ENCODE measurements around the gene CC2D2B.
"Not testable (repeated sequence)": the region's sequence is repeated elsewhere in the genome, so short reads cannot be mapped to it uniquely, and the experiment has no call there.

CC2D2B gene

GRCh38 chr10:95889830-95890229 lies 17.9 kb upstream of the CC2D2B start (continued):
- TF ChIP-seq TSHZ2 (CRISPR knock-in tag; IDR thresholded peaks at IDR 0.05) (no peak), ZFP30 (CRISPR knock-in tag; IDR thresholded peaks at IDR 0.05) (no peak), ISL1 (CRISPR knock-in tag; IDR thresholded peaks at IDR 0.05) (no peak)

- TF ChIP-seq BACH2 (CRISPR knock-in tag; IDR thresholded peaks at IDR 0.05; ENCODE audit: borderline replicate concordance) = no peak
- no peak for TF ChIP-seq TCF4 (CRISPR knock-in tag; IDR thresholded peaks at IDR 0.05; ENCODE audit: borderline replicate concordance)
- no peak for TF ChIP-seq TSHZ2 (CRISPR knock-in tag; IDR thresholded peaks at IDR 0.05)
- TF ChIP-seq ARNTL (CRISPR knock-in tag; IDR thresholded peaks at IDR 0.05; ENCODE audit: borderline replicate concordance, low read depth) = no peak
- no peak for TF ChIP-seq PPARA (CRISPR knock-in tag; IDR thresholded peaks at IDR 0.05; ENCODE audit: borderline replicate concordance)
- TF ChIP-seq ISL1 (CRISPR knock-in tag; IDR thresholded peaks at IDR 0.05) = no peak
- TF ChIP-seq ZNF8 (CRISPR knock-in tag; IDR thresholded peaks at IDR 0.05) = no peak
- TF ChIP-seq ZFP3 (CRISPR knock-in tag; IDR thresholded peaks at IDR 0.05) = no peak
- no peak for ATAC-seq
Observed at GRCh38 chr10:95896071-95896850, 11.5 kb upstream of the CC2D2B start.

- ATAC-seq = not testable (repeated sequence)
Observed at GRCh38 chr10:95905897-95906580, 1.7 kb upstream of the CC2D2B start.

GRCh38 chr10:95906677-95907455 lies 909 bp upstream of the CC2D2B start:
- TF ChIP-seq CSRNP3 (CRISPR knock-in tag; IDR thresholded peaks at IDR 0.05) = no peak
- TF ChIP-seq ZNF8 (CRISPR knock-in tag; IDR thresholded peaks at IDR 0.05) = no peak
- TF ChIP-seq ARNTL (CRISPR knock-in tag; IDR thresholded peaks at IDR 0.05; ENCODE audit: borderline replicate concordance, low read depth) = no peak
- TF ChIP-seq PATZ1 (CRISPR knock-in tag; IDR thresholded peaks at IDR 0.05; ENCODE audit: borderline replicate concordance) = no peak
- TF ChIP-seq ESRRG (CRISPR knock-in tag; IDR thresholded peaks at IDR 0.05) = no peak
- TF ChIP-seq ISL1 (CRISPR knock-in tag; IDR thresholded peaks at IDR 0.05) = no peak
- peak; percentile 77 for ATAC-seq

GRCh38 chr10:95908450-95908849 lies 675 bp downstream of the CC2D2B start:
- no peak for ATAC-seq
- TF ChIP-seq POU6F1 (CRISPR knock-in tag; IDR thresholded peaks at IDR 0.05; ENCODE audit: borderline replicate concordance, low read depth) (no peak), TSHZ2 (CRISPR knock-in tag; IDR thresholded peaks at IDR 0.05) (no peak), ZNF8 (CRISPR knock-in tag; IDR thresholded peaks at IDR 0.05) (no peak), SNAI2 (CRISPR knock-in tag; IDR thresholded peaks at IDR 0.05) (no peak), ARNTL (CRISPR knock-in tag; IDR thresholded peaks at IDR 0.05; ENCODE audit: borderline replicate concordance, low read depth) (no peak), ESRRG (CRISPR knock-in tag; IDR thresholded peaks at IDR 0.05) (no peak), PPARA (CRISPR knock-in tag; IDR thresholded peaks at IDR 0.05; ENCODE audit: borderline replicate concordance) (no peak)

All from SK-N-SH treated with all-trans-retinoic acid at 6 μM for 48 hours (cell line).